Ovary (tissue), 3 donors: ENCODE results near the gene UPF1.

Source experiments
- EP300 ChIP-seq: sonication (generic); formaldehyde crosslinking; IDR thresholded peaks from one replicate; pipeline ENCODE4 v1.6.1; 2017; ENCODE audit warnings: antibody characterized with exemption
- POLR2A ChIP-seq: fragments of 450-650 bp; IDR thresholded peaks from one replicate; pipeline ENCODE4 v1.6.1; 2017; ENCODE audit warnings: antibody characterized with exemption, mild to moderate bottlenecking, moderate library complexity
- TF ChIP-seq, protein P1 (sequence below), 3 donors: fragments of 450-650 bp in 2 of 3; fragments of 200-600 bp in 1 of 3; IDR thresholded peaks; one replicate each; pipeline versions ENCODE4 v1.5.1 to v1.8.0; 2016 to 2022; ENCODE audit warnings: antibody characterized with exemption in 3 of 3, mild to moderate bottlenecking in 1 of 3
- donor health status: DM: no; HTN: no; CAD: no.

DNA sequence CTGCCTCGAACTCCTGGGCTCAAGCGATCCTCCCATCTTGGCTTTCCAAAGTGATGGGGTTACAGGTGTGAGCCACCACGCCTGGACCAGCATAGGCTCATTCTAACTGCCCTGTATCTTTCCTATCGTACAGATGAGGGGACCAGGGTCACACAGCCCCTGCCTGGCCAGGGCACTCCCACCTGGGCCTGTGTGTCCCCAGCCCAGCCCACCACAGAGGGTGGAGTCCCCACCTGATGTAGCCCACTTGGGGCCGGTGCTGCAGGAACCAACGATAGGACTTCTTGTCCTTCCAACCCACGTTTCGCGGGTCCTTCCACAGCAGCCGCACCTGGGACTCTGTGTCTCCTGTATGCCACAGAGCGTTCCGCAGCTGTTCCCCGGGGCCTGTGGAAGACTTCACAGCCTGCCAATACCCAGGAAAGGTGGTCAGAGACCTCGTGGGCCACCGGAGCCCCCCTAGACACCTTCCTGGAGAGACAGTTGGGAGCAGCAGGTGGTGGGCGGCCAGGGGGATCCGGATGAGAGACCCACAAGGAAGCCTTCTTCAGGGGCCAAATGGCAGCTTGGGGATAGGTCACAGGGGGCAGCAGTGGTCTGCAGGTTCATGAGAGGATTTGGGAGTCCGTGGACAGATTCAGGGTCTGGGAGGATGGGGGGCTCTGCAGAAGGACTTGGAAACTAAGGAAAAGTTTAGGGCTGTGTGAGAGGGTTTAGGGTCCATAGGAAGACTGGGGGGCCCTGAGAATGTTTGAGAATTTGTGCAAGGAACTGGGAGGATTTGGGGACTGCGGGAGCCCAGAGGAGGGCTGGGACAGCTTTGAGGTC, 47.6 kb upstream of the UPF1 start:
- TF ChIP-seq, protein P1, sequence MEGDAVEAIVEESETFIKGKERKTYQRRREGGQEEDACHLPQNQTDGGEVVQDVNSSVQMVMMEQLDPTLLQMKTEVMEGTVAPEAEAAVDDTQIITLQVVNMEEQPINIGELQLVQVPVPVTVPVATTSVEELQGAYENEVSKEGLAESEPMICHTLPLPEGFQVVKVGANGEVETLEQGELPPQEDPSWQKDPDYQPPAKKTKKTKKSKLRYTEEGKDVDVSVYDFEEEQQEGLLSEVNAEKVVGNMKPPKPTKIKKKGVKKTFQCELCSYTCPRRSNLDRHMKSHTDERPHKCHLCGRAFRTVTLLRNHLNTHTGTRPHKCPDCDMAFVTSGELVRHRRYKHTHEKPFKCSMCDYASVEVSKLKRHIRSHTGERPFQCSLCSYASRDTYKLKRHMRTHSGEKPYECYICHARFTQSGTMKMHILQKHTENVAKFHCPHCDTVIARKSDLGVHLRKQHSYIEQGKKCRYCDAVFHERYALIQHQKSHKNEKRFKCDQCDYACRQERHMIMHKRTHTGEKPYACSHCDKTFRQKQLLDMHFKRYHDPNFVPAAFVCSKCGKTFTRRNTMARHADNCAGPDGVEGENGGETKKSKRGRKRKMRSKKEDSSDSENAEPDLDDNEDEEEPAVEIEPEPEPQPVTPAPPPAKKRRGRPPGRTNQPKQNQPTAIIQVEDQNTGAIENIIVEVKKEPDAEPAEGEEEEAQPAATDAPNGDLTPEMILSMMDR (IDR thresholded peaks at IDR 0.05), result no peak
- no peak for TF ChIP-seq POLR2A
- no peak for TF ChIP-seq EP300
